Mucosa of rectum (tissue), 2 donors: ENCODE data around the gene DENND4A.

ENCODE experiments used
- H3K27ac ChIP-seq, 2 donors: one replicate each; pipeline ENCODE4 v1.7.0; 2013; ENCODE audit warnings: inconsistent platforms in 2 of 2, low read depth in 2 of 2, low read length in 2 of 2
- H3K27me3 ChIP-seq, 2 donors: one replicate each; pipeline ENCODE4 v1.7.0; 2013; ENCODE audit warnings: low read length in 2 of 2; ENCODE audit not compliant: control insufficient read depth in 2 of 2, insufficient read depth in 2 of 2
- H3K36me3 ChIP-seq, 2 donors: one replicate each; pipeline ENCODE4 v1.7.0; 2013; ENCODE audit warnings: low read length in 2 of 2; ENCODE audit not compliant: control insufficient read depth in 2 of 2, insufficient read depth in 2 of 2
- H3K4me1 ChIP-seq, 2 donors: one replicate each; pipeline ENCODE4 v1.7.0; 2013; ENCODE audit warnings: low read length in 2 of 2, mild to moderate bottlenecking in 1 of 2; ENCODE audit not compliant: control insufficient read depth in 2 of 2, insufficient read depth in 2 of 2
- H3K4me3 ChIP-seq, 2 donors: one replicate each; pipeline ENCODE4 v1.7.0; 2013; ENCODE audit warnings: low read length in 2 of 2
- H3K9ac ChIP-seq, 2 donors: one replicate each; pipeline ENCODE4 v1.7.0; 2013; ENCODE audit warnings: low read length in 2 of 2, low read depth in 1 of 2, mild to moderate bottlenecking in 1 of 2
- H3K9me3 ChIP-seq, 2 donors: one replicate each; pipeline ENCODE4 v1.7.0; 2013; ENCODE audit warnings: low read length in 2 of 2; ENCODE audit not compliant: control insufficient read depth in 2 of 2
- donor health status: healthy.
- donor health status: Normal muscosa, but diverticular disease.

Gene DENND4A

DNA sequence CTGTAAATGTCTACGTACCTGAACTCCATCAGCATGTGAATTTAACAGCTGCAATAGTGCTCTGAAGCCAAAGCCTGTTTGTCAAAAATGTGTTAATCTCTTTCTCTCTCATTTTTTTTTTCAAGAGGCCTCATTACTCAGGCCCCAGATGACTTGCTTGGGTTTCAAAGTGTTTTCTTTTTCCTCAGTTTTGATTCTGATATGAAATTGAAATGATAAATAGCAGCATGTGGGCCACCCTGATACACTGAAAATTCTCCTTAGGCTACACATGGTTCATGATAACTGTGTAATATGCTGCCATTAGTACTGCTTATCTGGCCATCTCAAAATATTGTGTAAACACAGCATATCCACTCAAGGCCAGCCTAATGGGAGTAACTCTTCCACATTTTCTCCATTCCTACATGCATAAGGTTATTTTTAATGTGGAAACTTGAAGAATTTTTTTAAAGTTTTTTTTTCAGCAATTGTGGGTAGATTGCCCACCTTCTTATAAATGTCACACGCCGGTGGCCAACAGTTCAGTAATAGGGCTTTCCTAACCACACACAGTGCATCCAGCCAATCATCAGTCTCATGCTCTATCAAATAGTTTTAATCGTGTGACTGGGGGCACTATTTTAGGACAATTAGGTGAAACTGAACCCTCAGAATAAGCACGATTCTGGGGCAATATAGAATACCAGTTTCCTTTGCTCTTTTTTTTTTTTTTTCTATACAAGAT lies 13.1 kb upstream of the DENND4A start:
- Histone ChIP-seq H3K36me3 (no peaks in the 10 kb centered on the region), H3K4me1 (no peaks in the 10 kb centered on the region), H3K9ac (no peak overlapping the region), H3K4me3 (no peak overlapping the region), H3K9me3 (no peaks in the 10 kb centered on the region), H3K27me3 (no peaks in the 10 kb centered on the region), H3K27ac (no peak overlapping the region)

DNA sequence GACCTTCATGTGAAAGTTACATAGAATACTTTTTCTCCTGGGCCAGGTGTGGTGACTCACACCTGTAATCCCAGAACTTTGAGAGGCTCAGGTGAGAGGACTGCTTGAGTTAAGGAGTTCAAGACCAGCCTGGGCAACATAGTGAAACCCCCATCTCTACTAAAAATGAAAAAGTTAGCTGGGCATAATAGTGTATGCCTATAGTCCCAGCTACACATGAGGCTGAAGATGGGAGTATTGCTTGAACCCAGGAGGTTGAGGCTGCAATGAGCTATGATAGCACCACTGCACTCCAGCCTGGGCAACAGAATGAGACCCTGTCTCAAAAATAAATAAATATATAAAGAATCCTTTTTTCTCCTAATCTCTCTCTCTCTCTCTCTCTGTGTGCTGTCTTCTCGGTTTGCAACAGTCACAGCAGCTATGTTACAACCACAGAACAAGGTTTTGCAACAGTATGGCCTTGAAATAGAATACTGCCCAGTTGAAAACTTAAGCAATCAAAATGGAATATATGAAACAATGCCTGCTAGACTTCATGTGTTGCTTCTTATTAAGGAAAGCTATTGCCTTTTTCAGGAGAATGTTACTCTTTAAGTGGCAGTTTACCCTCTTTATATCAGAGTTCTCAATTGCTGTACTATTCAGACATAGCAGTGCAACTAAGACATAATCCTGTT lies 12.3 kb upstream of the DENND4A start:
- Histone ChIP-seq H3K27ac (no peak overlapping the region), H3K27me3 (no peaks in the 10 kb centered on the region), H3K9me3 (no peaks in the 10 kb centered on the region), H3K9ac (no peak overlapping the region), H3K4me1 (no peaks in the 10 kb centered on the region), H3K4me3 (no peak overlapping the region), H3K36me3 (no peaks in the 10 kb centered on the region)

DNA sequence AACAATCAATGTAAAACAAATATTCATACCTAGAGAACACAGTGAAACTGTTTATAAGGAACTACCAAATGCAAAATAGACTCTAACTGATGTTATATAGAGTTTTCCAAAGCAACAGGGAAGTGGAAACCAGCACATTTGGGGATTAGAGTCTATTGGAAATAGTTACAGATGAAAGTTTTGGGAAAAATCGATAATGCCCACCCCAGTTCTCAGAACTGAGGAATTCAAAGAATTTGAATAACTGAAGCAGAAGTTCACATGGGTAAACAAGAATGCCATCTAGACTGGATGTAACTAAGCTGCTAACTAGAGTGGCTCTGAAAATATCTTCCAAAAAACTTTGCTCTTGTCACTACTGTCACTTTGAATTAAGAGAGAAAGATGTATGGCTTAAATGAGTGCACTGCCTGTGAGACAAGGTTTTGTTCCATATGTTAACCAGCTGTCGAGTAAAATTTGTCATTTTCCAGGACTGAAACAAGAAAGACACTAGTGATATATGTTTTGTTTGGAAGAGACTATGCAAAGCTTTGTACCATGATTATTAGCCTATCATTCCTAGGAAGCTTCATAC lies 9.2 kb upstream of the DENND4A start:
- Histone ChIP-seq H3K36me3 (no peaks in the 10 kb centered on the region), H3K9ac (no peak overlapping the region), H3K4me3 (no peak overlapping the region), H3K4me1 (peaks cover 0 to 2% of the 10 kb centered on the region in 2 donors), H3K27me3 (no peaks in the 10 kb centered on the region), H3K27ac (no peak overlapping the region), H3K9me3 (no peaks in the 10 kb centered on the region)

DNA sequence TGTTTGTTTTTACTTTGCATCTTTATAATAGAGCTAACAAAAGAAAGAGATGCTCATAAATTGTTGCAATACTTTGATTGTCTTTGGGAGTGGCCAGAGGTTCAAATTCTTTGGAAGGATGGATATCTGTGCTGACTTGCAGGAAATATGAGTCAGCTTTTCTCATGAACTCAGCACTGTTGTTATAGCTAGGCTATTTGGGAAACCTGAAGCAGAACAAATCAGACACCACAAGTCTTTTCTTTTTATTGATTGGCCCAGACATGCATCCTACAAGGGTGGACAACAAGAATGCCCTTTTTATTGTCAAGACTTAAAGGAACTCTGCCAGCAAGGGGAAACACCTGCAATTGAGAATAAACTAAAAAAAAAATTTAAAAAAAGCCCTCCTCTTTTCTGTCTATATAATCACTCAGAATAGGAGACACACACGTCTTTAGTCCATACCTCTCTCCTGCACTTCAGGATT lies 4.6 kb upstream of the DENND4A start:
- no peak overlapping the region for H3K27ac ChIP-seq
- peaks cover 0 to 8% of the 10 kb centered on the region in 2 donors for H3K4me1 ChIP-seq
- no peak overlapping the region for H3K4me3 ChIP-seq
- no peak overlapping the region for H3K9ac ChIP-seq
- H3K36me3 ChIP-seq, result no peaks in the 10 kb centered on the region
- H3K27me3 ChIP-seq, result no peaks in the 10 kb centered on the region
- no peaks in the 10 kb centered on the region for H3K9me3 ChIP-seq

DNA sequence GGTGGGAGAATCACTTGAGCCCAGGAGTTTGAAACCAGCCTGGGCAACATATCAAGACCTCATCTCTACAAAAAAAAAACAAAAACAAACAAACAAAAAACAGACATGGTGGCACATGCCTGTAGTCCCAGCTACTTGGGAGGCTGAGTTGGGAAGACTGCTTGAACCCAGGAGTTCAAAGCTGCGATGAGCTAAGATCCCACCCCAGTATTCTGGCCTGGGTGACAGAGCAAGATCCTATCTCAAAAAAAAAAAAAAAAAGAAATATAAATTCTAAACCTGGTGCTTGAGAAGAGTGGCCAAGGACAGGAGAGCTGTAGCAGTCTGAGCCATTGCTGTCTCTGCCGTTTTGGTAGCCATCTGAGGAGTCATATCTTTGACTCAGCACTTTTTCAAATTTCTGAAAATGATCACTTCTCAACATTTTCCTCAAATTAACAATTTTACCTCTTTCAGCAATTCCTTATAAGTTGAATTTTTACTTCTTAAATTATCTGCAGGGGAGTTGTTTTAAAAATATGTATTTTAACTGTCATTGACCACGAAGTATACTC lies 3.6 kb upstream of the DENND4A start:
- Histone ChIP-seq H3K36me3 (no peaks in the 10 kb centered on the region), H3K27me3 (no peaks in the 10 kb centered on the region), H3K4me1 (peaks cover 0 to 12% of the 10 kb centered on the region in 2 donors), H3K9me3 (no peaks in the 10 kb centered on the region), H3K27ac (no peak overlapping the region), H3K9ac (no peak overlapping the region), H3K4me3 (no peak overlapping the region)

DNA sequence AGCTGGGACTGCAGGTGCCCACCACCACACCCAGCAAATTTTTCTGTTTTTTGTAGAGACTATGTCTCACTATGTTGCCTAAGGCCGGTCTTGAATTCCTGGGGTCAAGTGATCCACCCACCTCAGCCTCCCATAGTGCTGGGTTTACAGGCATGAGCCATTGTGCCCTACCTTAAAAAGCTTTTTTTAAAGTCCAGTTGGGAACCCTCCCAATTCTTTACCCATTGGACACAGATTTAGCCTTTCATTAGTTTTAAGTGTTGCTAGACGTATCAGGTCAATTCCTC lies 1.7 kb upstream of the DENND4A start:
- Histone ChIP-seq H3K9ac (no peak overlapping the region), H3K27ac (no peak overlapping the region), H3K4me1 (peaks cover 0 to 15% of the 10 kb centered on the region in 2 donors), H3K4me3 (no peak overlapping the region), H3K9me3 (no peaks in the 10 kb centered on the region), H3K36me3 (no peaks in the 10 kb centered on the region), H3K27me3 (no peaks in the 10 kb centered on the region)

DNA sequence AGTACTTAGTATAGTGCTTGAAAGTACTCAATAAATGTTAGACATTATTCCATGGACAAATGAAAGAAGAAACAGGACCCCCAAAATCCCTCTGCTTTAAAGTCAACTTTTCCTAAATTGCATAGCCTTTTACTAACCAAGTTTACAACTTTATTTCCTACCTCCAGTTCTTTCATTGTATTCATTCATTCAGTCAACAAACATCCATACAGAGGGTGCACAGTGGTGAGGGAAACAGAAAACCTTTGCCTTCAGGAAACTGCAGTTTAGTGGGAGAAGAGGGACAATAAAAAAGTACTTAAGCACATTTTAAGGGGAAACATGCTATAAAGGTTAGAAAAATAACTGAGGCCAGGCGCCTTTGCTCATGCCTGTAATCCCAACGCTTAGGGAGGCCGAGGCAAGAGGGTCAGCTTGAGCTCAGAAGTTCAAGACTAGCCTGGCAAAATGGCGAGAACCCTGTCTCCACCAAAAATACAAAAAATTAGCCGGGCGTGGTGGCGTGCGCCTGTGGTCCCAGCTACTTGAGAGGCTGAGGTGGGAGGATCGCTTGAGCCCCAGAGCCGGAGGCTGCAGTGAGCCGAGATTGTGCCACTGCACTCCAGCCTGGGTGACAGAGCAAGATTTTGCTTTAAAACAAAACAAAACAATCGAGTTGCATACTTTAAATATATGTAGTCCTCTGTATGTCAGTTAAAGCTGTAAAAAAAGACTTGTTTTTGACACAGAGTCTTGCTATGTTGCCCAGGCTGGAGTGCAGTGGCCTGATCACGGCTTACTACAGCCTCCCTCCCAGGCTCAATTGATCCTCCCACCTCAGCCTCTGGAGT lies 1.1 kb upstream of the DENND4A start:
- H3K4me1 ChIP-seq, result peaks cover 0 to 15% of the 10 kb centered on the region in 2 donors
- H3K36me3 ChIP-seq, result no peaks in the 10 kb centered on the region
- H3K9me3 ChIP-seq, result no peaks in the 10 kb centered on the region
- no peaks in the 10 kb centered on the region for H3K27me3 ChIP-seq
- peak overlapping the region; percentile 97 to 99 for H3K27ac ChIP-seq
- H3K9ac ChIP-seq, result peak overlapping the region; percentile 92 to 100
- peak overlapping the region; percentile 95 to 99 for H3K4me3 ChIP-seq

DNA sequence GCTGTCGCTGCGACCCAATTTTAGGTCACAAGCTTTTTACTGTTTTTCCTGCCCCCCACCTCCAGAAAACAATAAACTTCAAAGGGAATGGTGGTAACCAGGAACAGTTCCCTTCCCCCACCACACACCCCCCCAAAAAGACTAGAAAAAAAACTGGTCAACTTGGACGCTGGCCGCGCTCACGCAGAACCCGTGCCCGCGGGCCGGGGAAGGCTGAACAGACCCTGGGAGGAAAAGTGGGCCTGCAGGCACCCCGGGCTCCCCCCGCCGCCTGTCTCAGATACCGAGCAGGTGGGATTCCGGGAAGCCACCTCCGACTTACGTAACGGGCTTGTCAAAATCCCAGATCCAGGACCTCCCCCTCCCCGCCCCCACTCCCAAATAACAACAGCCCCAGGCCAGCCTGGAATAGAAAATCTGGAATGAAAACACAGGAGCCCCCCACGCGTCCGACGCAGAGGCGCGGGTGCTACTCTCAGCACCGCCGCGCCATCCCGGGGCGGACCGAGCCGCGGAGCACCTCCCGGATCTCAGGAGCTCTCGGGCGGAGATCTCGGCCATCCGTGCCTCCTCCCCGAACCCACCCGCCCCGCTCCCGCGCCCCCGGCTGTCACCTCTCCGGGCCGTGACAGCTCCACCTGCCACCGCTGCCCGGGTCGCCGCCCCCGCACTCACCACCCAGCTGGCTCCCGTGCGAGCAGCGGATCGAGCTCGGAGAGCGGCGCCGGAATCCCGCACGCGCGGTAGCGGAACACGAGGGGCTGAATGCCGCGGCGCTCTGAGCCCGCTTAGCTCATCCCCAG lies 557 bp downstream of the DENND4A start:
- H3K27ac ChIP-seq, result peak overlapping the region; percentile 90 to 91
- H3K27me3 ChIP-seq, result no peaks in the 10 kb centered on the region
- peaks cover 0 to 13% of the 10 kb centered on the region in 2 donors for H3K4me1 ChIP-seq
- peak overlapping the region; percentile 69 to 84 for H3K9ac ChIP-seq
- no peaks in the 10 kb centered on the region for H3K36me3 ChIP-seq
- no peaks in the 10 kb centered on the region for H3K9me3 ChIP-seq
- H3K4me3 ChIP-seq, result peak overlapping the region; percentile 95 to 99

DNA sequence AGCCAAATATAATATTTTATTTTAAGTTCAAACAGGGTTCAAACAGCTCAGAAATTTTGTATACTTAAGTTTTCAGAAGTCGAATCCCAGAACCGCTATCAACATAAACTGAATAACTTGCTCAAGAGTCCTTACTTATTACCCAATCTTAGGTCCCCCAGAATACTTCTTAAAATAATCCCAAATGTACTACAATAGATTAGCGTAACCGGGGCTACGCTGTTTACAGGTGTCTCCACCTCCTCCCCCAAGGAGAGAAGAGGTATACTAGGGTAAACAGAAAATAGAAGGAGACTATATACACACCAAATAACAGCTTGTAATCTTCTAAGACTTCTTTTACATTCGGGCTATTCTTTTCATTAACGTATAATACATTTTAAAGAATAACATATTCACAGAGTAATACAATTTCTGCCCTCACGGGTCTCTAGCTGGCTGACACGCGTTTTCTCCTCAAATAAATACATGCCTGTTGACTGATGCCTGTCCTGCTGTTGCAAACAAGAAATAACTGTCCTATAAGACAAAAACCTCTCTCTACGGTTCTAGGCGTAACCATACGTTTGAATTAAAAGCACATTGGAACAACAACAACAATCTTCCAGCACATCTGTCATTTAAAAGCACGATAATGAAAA lies 1.3 kb downstream of the DENND4A start:
- H3K36me3 ChIP-seq, result no peaks in the 10 kb centered on the region
- H3K4me3 ChIP-seq, result peak overlapping the region; percentile 95 to 99
- H3K9ac ChIP-seq, result peak overlapping the region; percentile 69 to 84
- peak overlapping the region; percentile 90 to 91 for H3K27ac ChIP-seq
- H3K9me3 ChIP-seq, result no peaks in the 10 kb centered on the region
- no peaks in the 10 kb centered on the region for H3K27me3 ChIP-seq
- peaks cover 0 to 13% of the 10 kb centered on the region in 2 donors for H3K4me1 ChIP-seq
